Stomach (tissue), 9 donors: ENCODE data around the gene BBX. TPM values are rescaled to one million over a fixed set of nuclear protein-coding genes. Genes with fewer than 3 reads are reported as not detected.
"Not testable (repeated sequence)": the region's sequence is repeated elsewhere in the genome, so short reads cannot be mapped to it uniquely, and the experiment has no call there.

Experiments
- DNase-seq, 2 donors: peaks; one replicate each; pipeline versions ENCODE4 v3.0.0 to v3.0.0-alpha.2; 2013 to 2019
- H3K27ac ChIP-seq, 5 donors: fragments of 200-600 bp in 4 of 5; sonication (generic) in 4 of 5; one replicate each; pipeline ENCODE4 v1.5.1; 2013 to 2019; ENCODE audit warnings: mild to moderate bottlenecking in 1 of 5, moderate library complexity in 1 of 5
- H3K27me3 ChIP-seq, 3 donors: fragments of 200-600 bp; sonication (generic); one replicate each; pipeline ENCODE4 v1.5.1; 2017 to 2019; ENCODE audit warnings: mixed run types in 1 of 3
- H3K36me3 ChIP-seq, 4 donors: fragments of 200-600 bp; sonication (generic); 1 replicate in 3 of 4; 2 replicates in 1 of 4; pipeline ENCODE4 v1.5.1; 2016 to 2019
- H3K4me1 ChIP-seq, 4 donors: fragments of 200-600 bp; sonication (generic); one replicate each; pipeline ENCODE4 v1.5.1; 2016 to 2019
- H3K4me3 ChIP-seq, 4 donors: fragments of 200-600 bp; sonication (generic) in 3 of 4; one replicate each; pipeline ENCODE4 v1.5.1; 2016 to 2019; ENCODE audit warnings: mild to moderate bottlenecking in 1 of 4
- H3K9me3 ChIP-seq, 4 donors: fragments of 200-600 bp; sonication (generic); one replicate each; pipeline ENCODE4 v1.5.1; 2016 to 2019
- CTCF ChIP-seq, 7 experiments: fragments of 450-650 bp in 4 of 7; fragments of 200-600 bp in 3 of 7; sonication (generic) in 3 of 7; IDR thresholded peaks; one replicate each; pipeline ENCODE4 v1.5.1; 2016 to 2019; ENCODE audit warnings: antibody characterized with exemption in 7 of 7, control low read depth in 2 of 7, mild to moderate bottlenecking in 1 of 7
- EP300 ChIP-seq: sonication (generic); formaldehyde crosslinking; IDR thresholded peaks from one replicate; pipeline ENCODE4 v1.6.1; 2017; ENCODE audit warnings: antibody characterized with exemption
- POLR2A ChIP-seq, 4 donors: fragments of 450-650 bp; IDR thresholded peaks; one replicate each; pipeline ENCODE4 v1.6.1; 2016; ENCODE audit warnings: antibody characterized with exemption in 4 of 4, control low read depth in 2 of 4, mild to moderate bottlenecking in 1 of 4, moderate library complexity in 1 of 4
- POLR2AphosphoS5 ChIP-seq, 3 donors: sonication (generic); formaldehyde crosslinking; IDR thresholded peaks; one replicate each; pipeline ENCODE4 v1.6.1; 2016; ENCODE audit warnings: antibody characterized with exemption in 3 of 3
- WGBS, 5 donors: extraction: QIAGEN DNeasy Blood & Tissue Kit in 3 of 5; methylation state at CpG; one replicate each; pipeline versions ENCODE4 v1.1.5 to v1.1.7; 2013 to 2018; 5-methylcytosine and 5-hydroxymethylcytosine counted together
- intact Hi-C: fragments of 100-400 bp; cut with DNase I; formaldehyde crosslinking; loops from one replicate; pipeline ENCODE4 v1.15.1; 2023; ENCODE audit warnings: low total_unique reads
- polyA plus RNA-seq, 3 donors: library from polyadenylated mRNA; stranded (reverse); fragments of 200-250 nt; gene quantifications; one replicate each; pipeline ENCODE4 v1.2.3, GENCODE V29; 2013
- total RNA-seq, 5 donors: library from RNA; depleted of rRNA; stranded (reverse); fragments of >200 nt; gene quantifications; one replicate each; pipeline versions ENCODE4 v1.1.0 to v1.2.3, GENCODE V29; 2014 to 2016
- donor health status: healthy with polysubstance abuse.
- donor health status: Bipolar disorder and iron deficiency.
- donor health status: healthy.

The BBX gene
- total and polyA plus RNA-seq, 8 donors, result 4.6 to 81.1 (median 45.2) TPM

- Histone ChIP-seq H3K9me3 (no peaks in the 10 kb centered on the region), H3K4me3 (no peak overlapping the region), H3K4me1 (peaks cover 0 to 39% (median 8%) of the 10 kb centered on the region in 4 donors), H3K27ac (no peak overlapping the region), H3K36me3 (no peaks in the 10 kb centered on the region), H3K27me3 (no peaks in the 10 kb centered on the region)
- intact Hi-C loops, result no loop called here
- WGBS, 5 donors, result 88 to 97% (median 93%) methylated on average over 2 of the region's 2 CpGs
- DNase-seq, result no peak
- no peak for TF ChIP-seq POLR2A (IDR thresholded peaks at IDR 0.05)
- no peak for TF ChIP-seq EP300
- TF ChIP-seq CTCF (IDR thresholded peaks at IDR 0.05), result no peak
- TF ChIP-seq POLR2AphosphoS5 (IDR thresholded peaks at IDR 0.05), result no peak
Measured at GRCh38 chr3:107557743-107558142, 35.0 kb downstream of the BBX start.

- Histone ChIP-seq H3K9me3 (no peaks in the 10 kb centered on the region), H3K36me3 (no peaks in the 10 kb centered on the region), H3K27ac (no peak overlapping the region), H3K27me3 (no peaks in the 10 kb centered on the region), H3K4me3 (no peak overlapping the region), H3K4me1 (peaks cover 0 to 49% (median 9%) of the 10 kb centered on the region in 4 donors)
- intact Hi-C loops, result no loop called here
- DNase-seq, result no peak
- 38 to 69% (median 59%) methylated on average over 1 of the region's 1 CpG for WGBS, 5 donors
- TF ChIP-seq EP300 (no peak), POLR2A (IDR thresholded peaks at IDR 0.05) (no peak), CTCF (IDR thresholded peaks at IDR 0.05) (no peak), POLR2AphosphoS5 (IDR thresholded peaks at IDR 0.05) (no peak)
Measured at GRCh38 chr3:107560166-107560565, 37.4 kb downstream of the BBX start.

- Histone ChIP-seq H3K36me3 (no peaks in the 10 kb centered on the region), H3K27ac (no peak overlapping the region), H3K9me3 (no peaks in the 10 kb centered on the region), H3K4me1 (peaks cover 0 to 49% (median 9%) of the 10 kb centered on the region in 4 donors), H3K4me3 (no peak overlapping the region), H3K27me3 (no peaks in the 10 kb centered on the region)
- peak in 1 of 2 donors; percentile 26 for DNase-seq
- TF ChIP-seq POLR2AphosphoS5 (IDR thresholded peaks at IDR 0.05), result peak in 1 of 3 donors; percentile 44
- no peak for TF ChIP-seq CTCF (IDR thresholded peaks at IDR 0.05)
- TF ChIP-seq POLR2A (IDR thresholded peaks at IDR 0.05), result no peak
- TF ChIP-seq EP300, result no peak
- WGBS, 5 donors, result 42 to 56% (median 50%) methylated on average over 6 of the region's 6 CpGs
- intact Hi-C loops, result no loop called here
Measured at GRCh38 chr3:107561980-107562379, 39.2 kb downstream of the BBX start.

- 75 to 86% (median 81%) methylated on average over 3 of the region's 3 CpGs for WGBS, 5 donors
- H3K27ac ChIP-seq, result no peak overlapping the region
- intact Hi-C loops, result no loop called here
- no peaks in the 10 kb centered on the region for H3K27me3 ChIP-seq
- no peak for TF ChIP-seq EP300
- TF ChIP-seq POLR2AphosphoS5 (IDR thresholded peaks at IDR 0.05), result no peak
- TF ChIP-seq CTCF (IDR thresholded peaks at IDR 0.05), result no peak
- no peaks in the 10 kb centered on the region for H3K9me3 ChIP-seq
- H3K36me3 ChIP-seq, result no peaks in the 10 kb centered on the region
- peaks cover 0 to 49% (median 9%) of the 10 kb centered on the region in 4 donors for H3K4me1 ChIP-seq
- no peak overlapping the region for H3K4me3 ChIP-seq
- DNase-seq, result no peak
Measured at GRCh38 chr3:107562969-107563529, 40.3 kb downstream of the BBX start.

- H3K27me3 ChIP-seq, H3K4me3 ChIP-seq, H3K9me3 ChIP-seq, H3K27ac ChIP-seq, H3K36me3 ChIP-seq, DNase-seq, intact Hi-C loops: not testable (repeated sequence)
- peaks cover 0 to 32% (median 4%) of the 10 kb centered on the region in 4 donors for H3K4me1 ChIP-seq
- 93 to 97% (median 97%) methylated on average over 7 of the region's 7 CpGs for WGBS, 5 donors
Measured at GRCh38 chr3:107565244-107565643, 42.5 kb downstream of the BBX start.

GRCh38 chr3:107571089-107571488, 48.3 kb downstream of the BBX start:
- H3K27ac ChIP-seq, DNase-seq, H3K27me3 ChIP-seq, H3K36me3 ChIP-seq, intact Hi-C loops, H3K4me1 ChIP-seq, H3K9me3 ChIP-seq, H3K4me3 ChIP-seq: not testable (repeated sequence)
- WGBS, 5 donors, result 91 to 95% (median 93%) methylated on average over 10 of the region's 10 CpGs

- WGBS, 5 donors, result 94 to 96% (median 95%) methylated on average over 9 of the region's 9 CpGs
- DNase-seq, H3K27ac ChIP-seq, H3K27me3 ChIP-seq, H3K4me3 ChIP-seq, intact Hi-C loops, H3K36me3 ChIP-seq, H3K4me1 ChIP-seq, H3K9me3 ChIP-seq: not testable (repeated sequence)
Measured at GRCh38 chr3:107571492-107571891, 48.7 kb downstream of the BBX start.
